HepG2 (cell line): Measurements from ENCODE around the gene CACNA1I. TPM values are rescaled to one million over a fixed set of nuclear protein-coding genes. Genes with fewer than 3 reads are reported as not detected.

Experiments
- ATAC-seq: fragments of 200-7000 bp; cut with Tn5 transposase; 3 replicates; pipeline ENCODE4 v1.9.1; 2020; ENCODE audit warnings: mild to moderate bottlenecking, moderate library complexity
- BruUV-seq: library from RNA; stranded (reverse); fragments of 400-500 nt; replicated peaks from 2 replicates; lab custom pipeline; 2021; lab: Mats Ljungman, UMichigan
- CTCF ChIA-PET: fragments of 300-600 bp; formaldehyde crosslinking; extraction: SDS; loops from one replicate; lab custom pipeline; 2021; ENCODE audit warnings: low total read pairs, inconsistent platforms, low intra/inter-chr PET ratio; lab: Yijun Ruan, JAX
- POLR2A ChIA-PET: fragments of 350-600 bp; sonication (Branson Sonifier 250); formaldehyde crosslinking; loops from one replicate; lab custom pipeline; 2020; ENCODE audit warnings: antibody characterized with exemption, inconsistent platforms; lab: Yijun Ruan, JAX
- DNase-seq: peaks from one replicate; pipeline ENCODE4 v3.0.0-alpha.2; 2015; ENCODE audit warnings: low spot score
- FAIRE-seq: peaks from 3 replicates; lab custom pipeline; 2011; peaks lifted over from hg19 to GRCh38; lab: Jason Lieb, UNC
- H2AFZ ChIP-seq: one replicate; pipeline ENCODE4 v1.6.1; 2011; ENCODE audit warnings: low read length, inconsistent platforms
- H3K27ac ChIP-seq: fragments of 300-600 bp; 3 replicates; pipeline ENCODE4 v1.8.0; 2011; ENCODE audit warnings: mixed run types, mild to moderate bottlenecking, mixed read lengths, low read length, inconsistent platforms; ENCODE audit not compliant: insufficient read depth; ENCODE audit errors: extremely low read length
- H3K27me3 ChIP-seq, 2 experiments: fragments of 200-600 bp in 1 of 2; 2 replicates in 1 of 2; 3 replicates in 1 of 2; pipeline versions ENCODE4 v1.6.0 to v1.8.0; 2011; ENCODE audit warnings: low read length in 2 of 2, mild to moderate bottlenecking in 2 of 2, moderate library complexity in 2 of 2, inconsistent platforms in 1 of 2; ENCODE audit not compliant: insufficient read depth in 2 of 2, control insufficient read depth in 1 of 2
- H3K36me3 ChIP-seq, 2 experiments: fragments of 200-600 bp in 1 of 2; replicated peaks in 1 of 2; 2 replicates in 1 of 2; 3 replicates in 1 of 2; pipeline versions ENCODE4 v1.5.1 to v1.8.0; 2011; ENCODE audit warnings: low read length in 2 of 2, inconsistent platforms in 1 of 2; ENCODE audit not compliant: insufficient read depth in 2 of 2, control insufficient read depth in 1 of 2
- H3K4me1 ChIP-seq: 2 replicates; pipeline ENCODE4 v1.5.1; 2012; ENCODE audit warnings: low read length, inconsistent platforms; ENCODE audit not compliant: insufficient read depth
- H3K4me2 ChIP-seq: 2 replicates; pipeline ENCODE4 v1.6.0; 2011; ENCODE audit warnings: low read depth, low read length, inconsistent platforms
- H3K4me3 ChIP-seq, 3 experiments: fragments of 200-600 bp in 1 of 3; sonication (generic), shearing (Covaris generic) in 1 of 3; replicated peaks in 1 of 3; 2 replicates each; pipeline ENCODE4 v1.5.1; 2011 to 2016; ENCODE audit warnings: low read length in 3 of 3, inconsistent platforms in 2 of 3, low read depth in 2 of 3, mild to moderate bottlenecking in 2 of 3, control low read depth in 1 of 3, mixed read lengths in 1 of 3; ENCODE audit not compliant: insufficient read depth in 1 of 3
- H3K79me2 ChIP-seq: one replicate; pipeline ENCODE4 v1.6.1; 2011; ENCODE audit warnings: low read length, inconsistent platforms; ENCODE audit not compliant: insufficient read depth
- H3K9ac ChIP-seq: 2 replicates; pipeline ENCODE4 v1.6.0; 2011; ENCODE audit warnings: mild to moderate bottlenecking, low read depth, low read length, inconsistent platforms; ENCODE audit not compliant: insufficient read depth
- H3K9me3 ChIP-seq: 2 replicates; pipeline ENCODE4 v1.5.1; 2012; ENCODE audit warnings: mild to moderate bottlenecking, low read length
- H4K20me1 ChIP-seq: 2 replicates; pipeline ENCODE4 v1.6.0; 2011; ENCODE audit warnings: inconsistent platforms, mild to moderate bottlenecking, low read length, moderate library complexity; ENCODE audit not compliant: insufficient read depth
- ESRRA ChIP-seq: sonication (generic); formaldehyde crosslinking; IDR thresholded peaks from 2 replicates; pipeline ENCODE4 v1.5.1; 2020; ENCODE audit warnings: mild to moderate bottlenecking, low read depth, missing genetic modification reagents
- GPN1 ChIP-seq: sonication (generic); formaldehyde crosslinking; IDR thresholded peaks from 2 replicates; pipeline ENCODE4 v1.5.1; 2020; ENCODE audit warnings: missing genetic modification reagents, borderline replicate concordance
- LCORL ChIP-seq, 2 experiments: fragments of 450-650 bp in 1 of 2; sonication (generic) in 1 of 2; formaldehyde crosslinking in 1 of 2; IDR thresholded peaks; 2 replicates each; pipeline versions ENCODE4 v1.5.0 to v1.6.1; 2017 to 2020; ENCODE audit warnings: antibody characterized with exemption in 1 of 2, missing genetic modification reagents in 1 of 2
- MZF1 ChIP-seq: sonication (generic); formaldehyde crosslinking; IDR thresholded peaks from 2 replicates; pipeline ENCODE4 v1.8.1; 2023; ENCODE audit warnings: mild to moderate bottlenecking, missing genetic modification reagents, borderline replicate concordance
- RAD51 ChIP-seq: fragments of 450-650 bp; IDR thresholded peaks from 2 replicates; pipeline ENCODE4 v1.6.1; 2016; ENCODE audit warnings: borderline replicate concordance
- SKIL ChIP-seq: sonication (generic); formaldehyde crosslinking; IDR thresholded peaks from 2 replicates; pipeline ENCODE4 v1.8.0; 2022; ENCODE audit warnings: missing genetic modification reagents, mild to moderate bottlenecking, moderate library complexity, borderline replicate concordance
- THYN1 ChIP-seq: sonication (generic); formaldehyde crosslinking; IDR thresholded peaks from 2 replicates; pipeline ENCODE4 v1.8.1; 2023; ENCODE audit warnings: low read depth, mild to moderate bottlenecking, moderate library complexity, missing genetic modification reagents, borderline replicate concordance
- ZFP36L2 ChIP-seq: sonication (generic); formaldehyde crosslinking; IDR thresholded peaks from 2 replicates; pipeline ENCODE4 v1.4.0; 2020; ENCODE audit warnings: missing genetic modification reagents
- ZNF282 ChIP-seq: fragments of 450-650 bp; IDR thresholded peaks from 2 replicates; pipeline ENCODE4 v1.6.1; 2018; ENCODE audit not compliant: partially characterized antibody
- WGBS: methylation state at CpG from one replicate; pipeline ENCODE4 v1.1.6; 2017; ENCODE audit warnings: low lambda C conversion rate; 5-methylcytosine and 5-hydroxymethylcytosine counted together
- in situ Hi-C: cut with HindIII; loops from 2 replicates; pipeline ENCODE4 v1.10.0; 2017; ENCODE audit warnings: low pct_unique_long_range_greater_than_20kb; ENCODE audit not compliant: extremely low pct_ligation_motif_present
- intact Hi-C: fragments of 100-400 bp; cut with micrococcal nuclease; formaldehyde crosslinking; loops from one replicate; pipeline ENCODE4 v1.10.0; 2022; ENCODE audit not compliant: unreplicated experiment
- polyA plus RNA-seq, 8 experiments: library from polyadenylated mRNA; depleted of rRNA in 3 of 8; stranded (reverse) in 7 of 8; unstranded in 1 of 8; fragments of >200 nt; fragmentation: Illumina TruSeq in 4 of 8; extraction: Trizol in 4 of 8; gene quantifications; 2 replicates each; pipeline versions ENCODE4 v1.2.1 to v1.2.3, GENCODE V29; 2011 to 2016; ENCODE audit warnings: low read depth in 4 of 8, missing spikeins in 1 of 8, mixed read lengths in 1 of 8; ENCODE audit not compliant: insufficient read depth in 1 of 8
- total RNA-seq, 5 experiments: library from RNA; depleted of rRNA; stranded (reverse); fragments of >200 nt; fragmentation: Illumina TruSeq; extraction: Trizol; gene quantifications; 2 replicates each; pipeline ENCODE4 v1.2.3, GENCODE V29; 2016; ENCODE audit warnings: low read depth in 1 of 5
- TF ChIP-seq, protein P1 (sequence below): sonication (generic); formaldehyde crosslinking; IDR thresholded peaks from 2 replicates; pipeline ENCODE4 v1.9.0; 2022; ENCODE audit warnings: low read depth, missing genetic modification reagents
- TF ChIP-seq, protein P2 (sequence below): sonication (generic); formaldehyde crosslinking; IDR thresholded peaks from 2 replicates; pipeline ENCODE4 v1.8.0; 2022; ENCODE audit warnings: low read depth, missing genetic modification reagents

CACNA1I gene
- total and polyA plus RNA-seq, 2 of the 13 experiments (the other 11 are each of a cell fraction or from before 2014, with no cell fraction given): not detected

GRCh38 chr22:39684702-39685281 is 114.2 kb downstream of the CACNA1I start:
- Histone ChIP-seq H3K9me3 (no peaks in the 10 kb centered on the region), H3K4me1 (no peaks in the 10 kb centered on the region), H4K20me1 (no peaks in the 10 kb centered on the region), H3K79me2 (no peaks in the 10 kb centered on the region), H3K27ac (no peak overlapping the region), H2AFZ (no peak overlapping the region), H3K27me3 (peaks cover 10 to 62% of the 10 kb centered on the region in 2 experiments), H3K9ac (no peak overlapping the region), H3K36me3 (no peaks in the 10 kb centered on the region), H3K4me3 (no peak overlapping the region), H3K4me2 (no peak overlapping the region)
- CTCF ChIA-PET: no interaction called here
- FAIRE-seq: no peak
- ATAC-seq: no peak
- BruUV-seq: no TSS peak
- 17% methylated on average over 6 of the region's 12 CpGs for WGBS
- in situ Hi-C loops: no loop called here
- intact Hi-C loops: no loop called here
- POLR2A ChIA-PET: no interaction called here
- no peak for DNase-seq
- TF ChIP-seq ZFP36L2 (CRISPR knock-in tag) (no peak), LCORL (IDR thresholded peaks at IDR 0.05) (no peak), LCORL (CRISPR knock-in tag; IDR thresholded peaks at IDR 0.05) (no peak), ESRRA (no peak), GPN1 (no peak), SKIL (no peak), THYN1 (CRISPR knock-in tag) (no peak), ZNF282 (no peak), RAD51 (no peak), MZF1 (CRISPR knock-in tag) (no peak)
- TF ChIP-seq, protein P1, sequence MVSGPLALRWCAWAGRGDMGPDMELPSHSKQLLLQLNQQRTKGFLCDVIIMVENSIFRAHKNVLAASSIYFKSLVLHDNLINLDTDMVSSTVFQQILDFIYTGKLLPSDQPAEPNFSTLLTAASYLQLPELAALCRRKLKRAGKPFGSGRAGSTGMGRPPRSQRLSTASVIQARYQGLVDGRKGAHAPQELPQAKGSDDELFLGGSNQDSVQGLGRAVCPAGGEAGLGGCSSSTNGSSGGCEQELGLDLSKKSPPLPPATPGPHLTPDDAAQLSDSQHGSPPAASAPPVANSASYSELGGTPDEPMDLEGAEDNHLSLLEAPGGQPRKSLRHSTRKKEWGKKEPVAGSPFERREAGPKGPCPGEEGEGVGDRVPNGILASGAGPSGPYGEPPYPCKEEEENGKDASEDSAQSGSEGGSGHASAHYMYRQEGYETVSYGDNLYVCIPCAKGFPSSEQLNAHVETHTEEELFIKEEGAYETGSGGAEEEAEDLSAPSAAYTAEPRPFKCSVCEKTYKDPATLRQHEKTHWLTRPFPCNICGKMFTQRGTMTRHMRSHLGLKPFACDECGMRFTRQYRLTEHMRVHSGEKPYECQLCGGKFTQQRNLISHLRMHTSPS (CRISPR knock-in tag): no peak
- TF ChIP-seq, protein P2, sequence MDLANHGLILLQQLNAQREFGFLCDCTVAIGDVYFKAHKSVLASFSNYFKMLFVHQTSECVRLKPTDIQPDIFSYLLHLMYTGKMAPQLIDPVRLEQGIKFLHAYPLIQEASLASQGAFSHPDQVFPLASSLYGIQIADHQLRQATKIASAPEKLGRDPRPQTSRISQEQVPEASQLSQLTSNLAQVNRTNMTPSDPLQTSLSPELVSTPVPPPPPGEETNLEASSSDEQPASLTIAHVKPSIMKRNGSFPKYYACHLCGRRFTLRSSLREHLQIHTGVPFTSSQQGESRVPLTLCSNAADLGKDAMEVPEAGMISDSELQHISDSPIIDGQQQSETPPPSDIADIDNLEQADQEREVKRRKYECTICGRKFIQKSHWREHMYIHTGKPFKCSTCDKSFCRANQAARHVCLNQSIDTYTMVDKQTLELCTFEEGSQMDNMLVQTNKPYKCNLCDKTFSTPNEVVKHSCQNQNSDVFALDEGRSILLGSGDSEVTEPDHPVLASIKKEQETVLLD: no peak
